K562 (cell line): ENCODE measurements around the gene ZDHHC19. TPM values are rescaled to one million over a fixed set of nuclear protein-coding genes. Genes with fewer than 3 reads are reported as not detected.

ENCODE experiments used
- ATAC-seq: fragments of 200-7000 bp; cut with Tn5 transposase; 3 replicates; pipeline ENCODE4 v1.9.1; 2020; ENCODE audit warnings: moderate library complexity
- BruUV-seq: library from RNA; stranded (reverse); fragments of 400-500 nt; replicated peaks from 2 replicates; lab custom pipeline; 2021; lab: Mats Ljungman, UMichigan
- CTCF ChIA-PET: fragments of 300-600 bp; formaldehyde crosslinking; extraction: SDS; loops from one replicate; lab custom pipeline; 2021; ENCODE audit warnings: low intra/inter-chr PET ratio; lab: Yijun Ruan, JAX
- POLR2A ChIA-PET: fragments of 300-600, 350-650 bp; sonication (Branson Sonifier 250); formaldehyde crosslinking; extraction: SDS; loops from one replicate; lab custom pipeline; 2021; ENCODE audit warnings: antibody characterized with exemption, inconsistent platforms; lab: Yijun Ruan, JAX
- DNase-seq, 4 experiments: peaks; one replicate each; pipeline versions ENCODE4 v3.0.0 to v3.0.0-alpha.2; 2011 to 2018; ENCODE audit warnings: low spot score in 3 of 4, mixed read lengths in 3 of 4; ENCODE audit errors: extremely low read depth in 1 of 4
- FAIRE-seq: peaks from 2 replicates; lab custom pipeline; 2011; peaks lifted over from hg19 to GRCh38; lab: Jason Lieb, UNC
- H2AFZ ChIP-seq: 2 replicates; pipeline ENCODE4 v1.6.0; 2011; ENCODE audit warnings: low read depth, low read length, control low read depth, inconsistent platforms
- H3K27ac ChIP-seq: fragments of 200-600 bp; 3 replicates; pipeline ENCODE4 v1.8.0; 2011; ENCODE audit warnings: low read depth, mild to moderate bottlenecking, control low read depth, inconsistent platforms, low read length, moderate library complexity, mixed read lengths; ENCODE audit errors: extremely low read depth
- H3K27me3 ChIP-seq, 2 experiments: fragments of 300-600 bp in 1 of 2; 2 replicates in 1 of 2; 3 replicates in 1 of 2; pipeline versions ENCODE4 v1.6.0 to v1.8.0; 2011; ENCODE audit warnings: inconsistent platforms in 2 of 2, low read length in 2 of 2, mild to moderate bottlenecking in 1 of 2, mixed read lengths in 1 of 2, moderate library complexity in 1 of 2; ENCODE audit not compliant: control insufficient read depth in 2 of 2, insufficient read depth in 2 of 2
- H3K36me3 ChIP-seq: fragments of 300-600 bp; 3 replicates; pipeline ENCODE4 v1.8.0; 2011; ENCODE audit warnings: mild to moderate bottlenecking, low read length, inconsistent platforms; ENCODE audit not compliant: control insufficient read depth, insufficient read depth
- H3K4me1 ChIP-seq, 2 experiments: fragments of 200-600 bp in 1 of 2; replicated peaks in 1 of 2; 2 replicates in 1 of 2; 3 replicates in 1 of 2; pipeline versions ENCODE4 v1.5.1 to v1.8.0; 2011; ENCODE audit warnings: inconsistent platforms in 2 of 2, low read length in 2 of 2, mild to moderate bottlenecking in 1 of 2, mixed read lengths in 1 of 2, moderate library complexity in 1 of 2; ENCODE audit not compliant: control insufficient read depth in 2 of 2, insufficient read depth in 2 of 2
- H3K4me2 ChIP-seq: 2 replicates; pipeline ENCODE4 v1.6.1; 2011; ENCODE audit warnings: low read length, control low read depth, inconsistent platforms, mixed read lengths; ENCODE audit not compliant: insufficient read depth
- H3K4me3 ChIP-seq: fragments of 200-600 bp; sonication (generic), shearing (Covaris generic); 2 replicates; pipeline ENCODE4 v1.5.1; 2016; ENCODE audit warnings: control low read depth, inconsistent platforms
- H3K79me2 ChIP-seq: fragments of 200-600 bp; 3 replicates; pipeline ENCODE4 v1.8.0; 2011; ENCODE audit warnings: low read length, inconsistent platforms; ENCODE audit not compliant: control insufficient read depth, insufficient read depth
- H3K9ac ChIP-seq, 2 experiments: 2 replicates each; pipeline versions ENCODE4 v1.6.0 to v1.6.1; 2011; ENCODE audit warnings: low read depth in 2 of 2, low read length in 2 of 2, control low read depth in 1 of 2, inconsistent platforms in 1 of 2, mild to moderate bottlenecking in 1 of 2, mixed read lengths in 1 of 2; ENCODE audit not compliant: insufficient read depth in 1 of 2
- H3K9me1 ChIP-seq: one replicate; pipeline ENCODE4 v1.6.0; 2011; ENCODE audit warnings: inconsistent platforms, mild to moderate bottlenecking, low read length, moderate library complexity; ENCODE audit not compliant: control insufficient read depth, insufficient read depth
- H3K9me3 ChIP-seq: replicated peaks from 2 replicates; pipeline ENCODE4 v1.5.1; 2011; ENCODE audit warnings: low read depth, low read length, inconsistent platforms; ENCODE audit not compliant: control insufficient read depth, insufficient read depth
- H4K20me1 ChIP-seq: replicated peaks from 2 replicates; pipeline ENCODE4 v1.6.1; 2011; ENCODE audit warnings: low read length, inconsistent platforms, mixed read lengths; ENCODE audit not compliant: control insufficient read depth, insufficient read depth
- ARHGAP35 ChIP-seq: fragments of 450-650 bp; IDR thresholded peaks from 2 replicates; pipeline ENCODE4 v1.6.1; 2018; ENCODE audit not compliant: partially characterized antibody
- ARID2 ChIP-seq: fragments of 450-650 bp; IDR thresholded peaks from 2 replicates; pipeline ENCODE4 v1.6.1; 2017; ENCODE audit warnings: antibody characterized with exemption, mild to moderate bottlenecking
- BRD9 ChIP-seq: fragments of 450-650 bp; IDR thresholded peaks from 2 replicates; pipeline ENCODE4 v1.6.1; 2018; ENCODE audit warnings: low read depth; ENCODE audit not compliant: partially characterized antibody
- DPF2 ChIP-seq: fragments of 450-650 bp; IDR thresholded peaks from 2 replicates; pipeline ENCODE4 v1.6.1; 2016
- ETV1 ChIP-seq: fragments of 450-650 bp; conservative IDR thresholded peaks from 2 replicates; pipeline ENCODE4 v1.6.1; 2016; ENCODE audit warnings: missing genetic modification characterization, control low read depth, low read depth, missing compliant biosample characterization
- NFE2L1 ChIP-seq: fragments of 450-650 bp; IDR thresholded peaks from 2 replicates; pipeline ENCODE4 v1.6.1; 2016; ENCODE audit warnings: missing genetic modification characterization, low read depth, mild to moderate bottlenecking, missing compliant biosample characterization, moderate library complexity, borderline replicate concordance
- ZNF444 ChIP-seq: fragments of 250-450 bp; sonication (Bioruptor Pico); IDR thresholded peaks from 2 replicates; pipeline ENCODE4 v1.4.0; 2020; ENCODE audit warnings: mild to moderate bottlenecking, moderate library complexity
- WGBS: fragments of 100-300 bp; shearing (Covaris generic); methylation state at CpG from one replicate; pipeline ENCODE4 v1.1.6; 2016; ENCODE audit warnings: low coverage, mixed read lengths; ENCODE audit not compliant: insufficient coverage; ENCODE audit errors: missing lambda C conversion rate; 5-methylcytosine and 5-hydroxymethylcytosine counted together
- in situ Hi-C: fragments of 300-500 bp; cut with MboI; formaldehyde crosslinking; loops from 4 replicates; pipeline ENCODE4 v1.15.0; 2018; ENCODE audit warnings: inconsistent platforms, mixed read lengths
- intact Hi-C: fragments of 100-400 bp; cut with micrococcal nuclease; formaldehyde crosslinking; loops from 2 replicates; pipeline ENCODE4 v1.14.2; 2022
- polyA plus RNA-seq, 8 experiments: library from polyadenylated mRNA; depleted of rRNA in 4 of 8; stranded (reverse) in 5 of 8; unstranded in 3 of 8; fragments of >200 nt; fragmentation: Nextera tagmentation in 2 of 8; fragmentation: Illumina TruSeq in 1 of 8; extraction: Ambion mirVana in 2 of 8; extraction: Trizol in 1 of 8; gene quantifications; 2 replicates each; pipeline versions ENCODE4 v1.2.1 to v1.2.3, GENCODE V29; 2011 to 2014; ENCODE audit warnings: inconsistent platforms in 1 of 8, missing spikeins in 1 of 8
- total RNA-seq, 7 experiments: library from RNA; depleted of rRNA in 6 of 7; stranded (reverse); fragments of >200 nt in 6 of 7; fragmentation: Illumina TruSeq in 2 of 7; extraction: Trizol in 2 of 7; gene quantifications; 2 replicates each; pipeline versions ENCODE4 v1.2.1 to v1.2.3, GENCODE V29; 2011 to 2021; ENCODE audit warnings: low replicate concordance in 1 of 7
- TF ChIP-seq, protein P1 (sequence below): fragments of 250-450 bp; sonication (Bioruptor Pico); IDR thresholded peaks from 2 replicates; pipeline ENCODE4 v1.4.0; 2020
- TF ChIP-seq, protein P2 (sequence below): fragments of 200-400 bp; formaldehyde crosslinking; IDR thresholded peaks from 2 replicates; pipeline ENCODE4 v1.6.1; 2017; ENCODE audit warnings: mild to moderate bottlenecking, low read depth, low read length, moderate library complexity

Gene ZDHHC19
- total and polyA plus RNA-seq, 9 of the 15 experiments (the other 6 are each of a cell fraction or from before 2014, with no cell fraction given) = 0.40 to 5.5 (median 1.1) TPM

DNA sequence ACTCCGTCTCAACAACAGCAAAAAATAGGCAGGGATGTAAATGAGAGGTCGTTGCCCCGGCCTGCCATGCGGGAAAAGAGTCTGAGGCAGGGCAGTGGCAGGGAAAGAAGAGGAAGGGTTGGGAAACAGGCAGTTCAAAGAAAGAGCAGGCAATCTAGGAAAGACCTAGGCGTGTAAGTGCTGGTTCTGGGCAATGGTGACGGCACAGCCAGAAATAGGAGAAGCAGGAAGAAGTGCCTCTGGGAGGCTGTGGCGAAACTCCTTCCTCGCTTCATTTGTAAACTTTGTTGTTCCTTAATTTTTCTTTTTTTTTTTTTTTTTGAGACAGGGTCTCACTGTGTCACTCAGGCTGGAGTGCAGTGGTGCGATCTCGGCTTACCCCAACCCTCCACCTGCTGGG lies 9.4 kb upstream of the ZDHHC19 start:
- Histone ChIP-seq H4K20me1 (no peaks in the 10 kb centered on the region), H3K27ac (no peak overlapping the region), H3K9me3 (no peaks in the 10 kb centered on the region), H3K9ac (no peak overlapping the region), H2AFZ (no peak overlapping the region), H3K36me3 (no peaks in the 10 kb centered on the region), H3K4me1 (peaks cover 10 to 28% of the 10 kb centered on the region in 2 experiments; a peak in 4 of 5 replicates), H3K4me2 (no peak overlapping the region), H3K9me1 (no peaks in the 10 kb centered on the region), H3K79me2 (no peaks in the 10 kb centered on the region), H3K4me3 (no peak overlapping the region), H3K27me3 (no peaks in the 10 kb centered on the region)
- intact Hi-C loops = no loop called here
- ChIA-PET CTCF (no interaction called here), POLR2A (interaction anchor here (0.8 to 1.0 kb wide), 2 partner anchors 141 to 292 kb away, joined by 3 to 4 read pairs; no protein-coding TSS in a partner anchor)
- no peak for ATAC-seq
- TF ChIP-seq NFE2L1 (tag) = no peak
- no peak for TF ChIP-seq BRD9
- no peak for TF ChIP-seq ETV1 (tag)
- TF ChIP-seq ZNF444 (CRISPR knock-in tag) = no peak
- TF ChIP-seq ARID2 = no peak
- TF ChIP-seq ARHGAP35 = no peak
- TF ChIP-seq DPF2 = no peak
- TF ChIP-seq, protein P1, sequence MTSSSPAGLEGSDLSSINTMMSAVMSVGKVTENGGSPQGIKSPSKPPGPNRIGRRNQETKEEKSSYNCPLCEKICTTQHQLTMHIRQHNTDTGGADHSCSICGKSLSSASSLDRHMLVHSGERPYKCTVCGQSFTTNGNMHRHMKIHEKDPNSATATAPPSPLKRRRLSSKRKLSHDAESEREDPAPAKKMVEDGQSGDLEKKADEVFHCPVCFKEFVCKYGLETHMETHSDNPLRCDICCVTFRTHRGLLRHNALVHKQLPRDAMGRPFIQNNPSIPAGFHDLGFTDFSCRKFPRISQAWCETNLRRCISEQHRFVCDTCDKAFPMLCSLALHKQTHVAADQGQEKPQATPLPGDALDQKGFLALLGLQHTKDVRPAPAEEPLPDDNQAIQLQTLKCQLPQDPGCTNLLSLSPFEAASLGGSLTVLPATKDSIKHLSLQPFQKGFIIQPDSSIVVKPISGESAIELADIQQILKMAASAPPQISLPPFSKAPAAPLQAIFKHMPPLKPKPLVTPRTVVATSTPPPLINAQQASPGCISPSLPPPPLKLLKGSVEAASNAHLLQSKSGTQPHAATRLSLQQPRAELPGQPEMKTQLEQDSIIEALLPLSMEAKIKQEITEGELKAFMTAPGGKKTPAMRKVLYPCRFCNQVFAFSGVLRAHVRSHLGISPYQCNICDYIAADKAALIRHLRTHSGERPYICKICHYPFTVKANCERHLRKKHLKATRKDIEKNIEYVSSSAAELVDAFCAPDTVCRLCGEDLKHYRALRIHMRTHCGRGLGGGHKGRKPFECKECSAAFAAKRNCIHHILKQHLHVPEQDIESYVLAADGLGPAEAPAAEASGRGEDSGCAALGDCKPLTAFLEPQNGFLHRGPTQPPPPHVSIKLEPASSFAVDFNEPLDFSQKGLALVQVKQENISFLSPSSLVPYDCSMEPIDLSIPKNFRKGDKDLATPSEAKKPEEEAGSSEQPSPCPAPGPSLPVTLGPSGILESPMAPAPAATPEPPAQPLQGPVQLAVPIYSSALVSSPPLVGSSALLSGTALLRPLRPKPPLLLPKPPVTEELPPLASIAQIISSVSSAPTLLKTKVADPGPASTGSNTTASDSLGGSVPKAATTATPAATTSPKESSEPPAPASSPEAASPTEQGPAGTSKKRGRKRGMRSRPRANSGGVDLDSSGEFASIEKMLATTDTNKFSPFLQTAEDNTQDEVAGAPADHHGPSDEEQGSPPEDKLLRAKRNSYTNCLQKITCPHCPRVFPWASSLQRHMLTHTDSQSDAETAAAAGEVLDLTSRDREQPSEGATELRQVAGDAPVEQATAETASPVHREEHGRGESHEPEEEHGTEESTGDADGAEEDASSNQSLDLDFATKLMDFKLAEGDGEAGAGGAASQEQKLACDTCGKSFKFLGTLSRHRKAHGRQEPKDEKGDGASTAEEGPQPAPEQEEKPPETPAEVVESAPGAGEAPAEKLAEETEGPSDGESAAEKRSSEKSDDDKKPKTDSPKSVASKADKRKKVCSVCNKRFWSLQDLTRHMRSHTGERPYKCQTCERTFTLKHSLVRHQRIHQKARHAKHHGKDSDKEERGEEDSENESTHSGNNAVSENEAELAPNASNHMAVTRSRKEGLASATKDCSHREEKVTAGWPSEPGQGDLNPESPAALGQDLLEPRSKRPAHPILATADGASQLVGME (CRISPR knock-in tag) = no peak
- TF ChIP-seq, protein P2, sequence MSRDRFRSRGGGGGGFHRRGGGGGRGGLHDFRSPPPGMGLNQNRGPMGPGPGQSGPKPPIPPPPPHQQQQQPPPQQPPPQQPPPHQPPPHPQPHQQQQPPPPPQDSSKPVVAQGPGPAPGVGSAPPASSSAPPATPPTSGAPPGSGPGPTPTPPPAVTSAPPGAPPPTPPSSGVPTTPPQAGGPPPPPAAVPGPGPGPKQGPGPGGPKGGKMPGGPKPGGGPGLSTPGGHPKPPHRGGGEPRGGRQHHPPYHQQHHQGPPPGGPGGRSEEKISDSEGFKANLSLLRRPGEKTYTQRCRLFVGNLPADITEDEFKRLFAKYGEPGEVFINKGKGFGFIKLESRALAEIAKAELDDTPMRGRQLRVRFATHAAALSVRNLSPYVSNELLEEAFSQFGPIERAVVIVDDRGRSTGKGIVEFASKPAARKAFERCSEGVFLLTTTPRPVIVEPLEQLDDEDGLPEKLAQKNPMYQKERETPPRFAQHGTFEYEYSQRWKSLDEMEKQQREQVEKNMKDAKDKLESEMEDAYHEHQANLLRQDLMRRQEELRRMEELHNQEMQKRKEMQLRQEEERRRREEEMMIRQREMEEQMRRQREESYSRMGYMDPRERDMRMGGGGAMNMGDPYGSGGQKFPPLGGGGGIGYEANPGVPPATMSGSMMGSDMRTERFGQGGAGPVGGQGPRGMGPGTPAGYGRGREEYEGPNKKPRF = no peak
- no TSS peak for BruUV-seq
- no peak for FAIRE-seq
- in situ Hi-C loops = loop anchor here (25.0 kb wide), 1 partner anchor 508 kb away; the partner anchor contains the start of gene MUC20
- WGBS = 71% methylated on average over 10 of the region's 10 CpGs
- no peak for DNase-seq
